Brain microvascular endothelial cell (primary cell): Measurements from ENCODE around the gene SLC18A2.
"Not testable (repeated sequence)": the region's sequence is repeated elsewhere in the genome, so short reads cannot be mapped to it uniquely, and the experiment has no call there.

Source experiments
- DNase-seq: peaks from one replicate; pipeline ENCODE4 v3.0.0-alpha.2; 2020
- H3K27ac ChIP-seq: fragments of 250-450 bp; sonication (Bioruptor Pico); 2 replicates; pipeline ENCODE4 v1.5.1; 2020; ENCODE audit warnings: mild to moderate bottlenecking, moderate library complexity
- H3K27me3 ChIP-seq: fragments of 250-450 bp; sonication (Bioruptor Pico); replicated peaks from 2 replicates; pipeline ENCODE4 v1.5.1; 2020; ENCODE audit warnings: mild to moderate bottlenecking
- H3K36me3 ChIP-seq: fragments of 250-450 bp; sonication (Bioruptor Pico); replicated peaks from 2 replicates; pipeline ENCODE4 v1.5.1; 2020; ENCODE audit warnings: mild to moderate bottlenecking
- H3K4me3 ChIP-seq: 2 replicates; pipeline ENCODE4 v1.5.1; 2011; ENCODE audit warnings: low read depth, mild to moderate bottlenecking, control low read depth, low read length, moderate library complexity
- in situ Hi-C: cut with HindIII; loops from 2 replicates; pipeline ENCODE4 v1.10.0; 2017; ENCODE audit warnings: low sequenced_read_pairs, low pct_ligation_motif_present
- TF ChIP-seq, protein P1 (sequence below): IDR thresholded peaks from 2 replicates; pipeline ENCODE4 v1.5.1; 2011; ENCODE audit warnings: low read depth, mild to moderate bottlenecking, moderate library complexity, low read length, control low read depth, inconsistent platforms; ENCODE audit errors: missing control alignments

SLC18A2 gene

DNA sequence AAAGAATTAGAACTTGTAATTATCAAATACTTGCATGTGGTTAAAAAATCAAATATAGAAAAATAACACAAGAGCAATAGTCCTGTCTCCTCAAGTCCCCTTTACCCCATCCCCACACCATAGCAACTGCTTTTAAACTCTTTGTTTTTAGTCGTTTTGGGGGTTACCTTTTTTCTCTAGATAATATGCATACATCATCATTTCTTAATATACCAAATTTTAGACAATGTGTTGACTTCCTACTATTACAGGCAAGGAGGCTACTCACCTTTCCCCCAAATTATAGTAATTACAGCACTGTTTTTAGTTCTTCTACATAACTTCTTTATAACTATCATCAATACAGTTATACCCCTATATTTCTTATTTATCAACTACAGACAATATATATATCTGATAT is 57.3 kb downstream of the SLC18A2 start:
- Histone ChIP-seq H3K27ac (no peak overlapping the region), H3K36me3 (no peaks in the 10 kb centered on the region), H3K27me3 (no peaks in the 10 kb centered on the region), H3K4me3 (no peak overlapping the region)
- DNase-seq, result no peak
- in situ Hi-C loops, result no loop called here
- TF ChIP-seq, protein P1, sequence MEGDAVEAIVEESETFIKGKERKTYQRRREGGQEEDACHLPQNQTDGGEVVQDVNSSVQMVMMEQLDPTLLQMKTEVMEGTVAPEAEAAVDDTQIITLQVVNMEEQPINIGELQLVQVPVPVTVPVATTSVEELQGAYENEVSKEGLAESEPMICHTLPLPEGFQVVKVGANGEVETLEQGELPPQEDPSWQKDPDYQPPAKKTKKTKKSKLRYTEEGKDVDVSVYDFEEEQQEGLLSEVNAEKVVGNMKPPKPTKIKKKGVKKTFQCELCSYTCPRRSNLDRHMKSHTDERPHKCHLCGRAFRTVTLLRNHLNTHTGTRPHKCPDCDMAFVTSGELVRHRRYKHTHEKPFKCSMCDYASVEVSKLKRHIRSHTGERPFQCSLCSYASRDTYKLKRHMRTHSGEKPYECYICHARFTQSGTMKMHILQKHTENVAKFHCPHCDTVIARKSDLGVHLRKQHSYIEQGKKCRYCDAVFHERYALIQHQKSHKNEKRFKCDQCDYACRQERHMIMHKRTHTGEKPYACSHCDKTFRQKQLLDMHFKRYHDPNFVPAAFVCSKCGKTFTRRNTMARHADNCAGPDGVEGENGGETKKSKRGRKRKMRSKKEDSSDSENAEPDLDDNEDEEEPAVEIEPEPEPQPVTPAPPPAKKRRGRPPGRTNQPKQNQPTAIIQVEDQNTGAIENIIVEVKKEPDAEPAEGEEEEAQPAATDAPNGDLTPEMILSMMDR, result no peak

- TF ChIP-seq, protein P1, result no peak
- H3K27ac ChIP-seq, result no peak overlapping the region
- no peaks in the 10 kb centered on the region for H3K27me3 ChIP-seq
- H3K36me3 ChIP-seq, result no peaks in the 10 kb centered on the region
- DNase-seq, result no peak
- H3K4me3 ChIP-seq, result no peak overlapping the region
- in situ Hi-C loops, result no loop called here
Observed at GRCh38 chr10:117299435-117299834, 58.5 kb downstream of the SLC18A2 start.

DNA sequence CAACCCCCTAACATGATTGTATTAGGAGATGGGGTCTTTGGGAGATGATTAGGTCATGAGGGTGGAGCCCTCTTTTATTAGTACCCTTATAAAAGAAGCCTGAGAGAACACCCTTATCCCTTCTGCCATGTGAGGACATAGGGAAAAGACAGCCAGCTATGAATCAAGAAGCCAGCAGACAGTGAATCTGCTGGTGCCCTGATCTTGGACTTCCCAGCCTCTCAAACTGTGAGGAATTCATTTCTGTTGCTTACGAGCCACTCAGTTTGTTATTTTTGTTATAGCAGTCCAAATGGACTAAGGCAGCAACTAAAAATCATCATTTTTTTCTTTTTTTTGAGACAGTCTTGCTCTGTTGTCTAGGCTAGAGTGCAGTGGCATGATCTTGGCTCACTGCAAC is 59.8 kb downstream of the SLC18A2 start:
- Histone ChIP-seq H3K27ac (no peak overlapping the region), H3K4me3 (no peak overlapping the region), H3K27me3 (no peaks in the 10 kb centered on the region), H3K36me3 (no peaks in the 10 kb centered on the region)
- in situ Hi-C loops, result no loop called here
- TF ChIP-seq, protein P1, result no peak
- DNase-seq, result no peak

GRCh38 chr10:117303451-117303850 is 62.5 kb downstream of the SLC18A2 start:
- H3K36me3 ChIP-seq, H3K4me3 ChIP-seq, H3K27ac ChIP-seq, H3K27me3 ChIP-seq, DNase-seq, in situ Hi-C loops: not testable (repeated sequence)

- in situ Hi-C loops, result no loop called here
- no peak overlapping the region for H3K27ac ChIP-seq
- TF ChIP-seq, protein P1, result no peak
- H3K4me3 ChIP-seq, result no peak overlapping the region
- no peak for DNase-seq
- no peaks in the 10 kb centered on the region for H3K27me3 ChIP-seq
- no peaks in the 10 kb centered on the region for H3K36me3 ChIP-seq
Observed at GRCh38 chr10:117306674-117307073, 65.8 kb downstream of the SLC18A2 start.

- Histone ChIP-seq H3K4me3 (no peak overlapping the region), H3K27ac (no peak overlapping the region), H3K27me3 (no peaks in the 10 kb centered on the region), H3K36me3 (no peaks in the 10 kb centered on the region)
- in situ Hi-C loops, result no loop called here
- TF ChIP-seq, protein P1, result no peak
- DNase-seq, result peak; percentile 16
Observed at GRCh38 chr10:117311261-117311660, 70.3 kb downstream of the SLC18A2 start.

DNA sequence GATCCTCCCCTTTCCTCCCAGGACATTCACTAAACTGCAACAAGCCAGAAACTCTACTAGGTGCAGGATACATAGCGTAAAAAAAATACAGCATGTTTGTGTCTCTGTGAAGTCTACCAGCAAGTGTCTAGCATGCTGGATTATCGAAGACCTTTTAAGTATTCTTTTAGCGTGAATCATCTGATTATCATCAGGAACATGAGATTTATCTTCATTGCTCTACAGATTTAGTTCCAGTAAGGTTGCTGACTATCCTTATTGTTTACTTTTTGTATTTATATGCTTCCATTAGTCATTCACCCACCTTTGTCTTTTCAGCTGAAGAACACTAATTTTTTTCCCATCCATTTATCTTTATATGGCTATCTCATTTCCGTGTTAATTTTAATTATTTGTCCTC is 71.5 kb downstream of the SLC18A2 start:
- no peak overlapping the region for H3K27ac ChIP-seq
- TF ChIP-seq, protein P1, result no peak
- no peaks in the 10 kb centered on the region for H3K36me3 ChIP-seq
- no peaks in the 10 kb centered on the region for H3K27me3 ChIP-seq
- no peak for DNase-seq
- no peak overlapping the region for H3K4me3 ChIP-seq
- in situ Hi-C loops, result no loop called here
